GM12878 (cell line): ENCODE results near the gene PAPSS2. TPM values are rescaled to one million over a fixed set of nuclear protein-coding genes. Genes with fewer than 3 reads are reported as not detected.

ENCODE experiments used
- EED ChIP-seq: sonication (generic); IDR thresholded peaks from 2 replicates; pipeline ENCODE4 v1.6.1; 2016; ENCODE audit warnings: antibody characterized with exemption, low read depth
- ETV6 ChIP-seq, 2 experiments: fragments of 450-650 bp in 1 of 2; IDR thresholded peaks in 1 of 2; conservative IDR thresholded peaks in 1 of 2; 2 replicates each; pipeline ENCODE4 v1.6.1; 2014; ENCODE audit warnings: antibody characterized with exemption in 1 of 2, borderline replicate concordance in 1 of 2, low read depth in 1 of 2, mild to moderate bottlenecking in 1 of 2, moderate library complexity in 1 of 2
- EZH2 ChIP-seq: IDR thresholded peaks from 2 replicates; pipeline ENCODE4 v1.6.1; 2012; ENCODE audit warnings: low read depth, mild to moderate bottlenecking, control low read depth, inconsistent platforms, low read length, borderline replicate concordance; ENCODE audit not compliant: control insufficient read depth
- JUNB ChIP-seq: IDR thresholded peaks from 2 replicates; pipeline ENCODE4 v1.6.1; 2016; ENCODE audit warnings: antibody characterized with exemption, mild to moderate bottlenecking
- NFYB ChIP-seq: IDR thresholded peaks from 2 replicates; pipeline ENCODE4 v1.6.1; 2011; ENCODE audit warnings: low read depth, mild to moderate bottlenecking, low read length, improper control_type of control experiment, moderate library complexity; ENCODE audit not compliant: insufficient read depth
- NR2C1 ChIP-seq: fragments of 450-650 bp; IDR thresholded peaks from 2 replicates; pipeline ENCODE4 v1.6.1; 2017; ENCODE audit warnings: antibody characterized with exemption, mild to moderate bottlenecking, moderate library complexity
- PAX5 ChIP-seq: IDR thresholded peaks from 2 replicates; pipeline ENCODE4 v1.6.1; 2011; ENCODE audit warnings: low read depth, low read length, borderline replicate concordance
- RUNX3 ChIP-seq: IDR thresholded peaks from 2 replicates; pipeline ENCODE4 v1.6.1; 2012; ENCODE audit warnings: low read length, inconsistent platforms
- SMC3 ChIP-seq: IDR thresholded peaks from 2 replicates; pipeline ENCODE4 v1.6.1; 2011; ENCODE audit warnings: low read length, improper control_type of control experiment, borderline replicate concordance
- SP1 ChIP-seq: IDR thresholded peaks from one replicate; pipeline ENCODE4 v1.6.1; 2011; ENCODE audit warnings: low read depth, low read length
- TAF1 ChIP-seq: IDR thresholded peaks from 2 replicates; pipeline ENCODE4 v1.6.1; 2011; ENCODE audit warnings: mild to moderate bottlenecking, low read depth, low read length, borderline replicate concordance
- polyA plus RNA-seq, 11 experiments: library from polyadenylated mRNA; depleted of rRNA in 4 of 11; unstranded in 6 of 11; stranded (reverse) in 5 of 11; fragments of >200 nt; fragmentation: Nextera tagmentation in 4 of 11; fragmentation: Illumina TruSeq in 1 of 11; extraction: Ambion mirVana in 4 of 11; extraction: Trizol in 1 of 11; gene quantifications; 1 replicate in 1 of 11; 2 replicates in 10 of 11; pipeline versions ENCODE4 v1.2.1 to v1.2.3, GENCODE V29; 2011 to 2016; ENCODE audit warnings: inconsistent platforms in 2 of 11, missing spikeins in 2 of 11, low read depth in 1 of 11
- total RNA-seq, 4 experiments: library from RNA; depleted of rRNA in 3 of 4; stranded (reverse); fragments of >200 nt in 3 of 4; fragmentation: Illumina TruSeq in 1 of 4; extraction: Trizol in 1 of 4; gene quantifications; 2 replicates each; pipeline versions ENCODE4 v1.2.1 to v1.2.3, GENCODE V29; 2013 to 2021
- TF ChIP-seq, protein P1 (sequence below), 3 experiments: IDR thresholded peaks in 2 of 3; conservative IDR thresholded peaks in 1 of 3; 2 replicates each; pipeline ENCODE4 v1.5.1; 2011; ENCODE audit warnings: low read depth in 3 of 3, low read length in 3 of 3, mild to moderate bottlenecking in 3 of 3, control low read depth in 2 of 3, moderate library complexity in 2 of 3, inconsistent platforms in 1 of 3, mixed read lengths in 1 of 3; ENCODE audit not compliant: control insufficient read depth in 2 of 3, insufficient read depth in 1 of 3; ENCODE audit errors: extremely low read depth in 1 of 3
- TF ChIP-seq, protein P2 (sequence below): fragments of 450-650 bp; IDR thresholded peaks from 2 replicates; pipeline ENCODE4 v1.6.1; 2017; ENCODE audit warnings: mild to moderate bottlenecking, moderate library complexity
- TF ChIP-seq, protein P3 (sequence below): fragments of 150-350 bp; IDR thresholded peaks from 2 replicates; pipeline ENCODE4 v1.6.1; 2014; ENCODE audit warnings: mild to moderate bottlenecking, low read depth, low read length
- TF ChIP-seq, protein P4 (sequence below): fragments of 450-650 bp; IDR thresholded peaks from 2 replicates; pipeline ENCODE4 v1.6.1; 2017; ENCODE audit warnings: antibody characterized with exemption, mild to moderate bottlenecking, moderate library complexity

Gene PAPSS2
- total and polyA plus RNA-seq, 10 of the 15 experiments (the other 5 are each of a cell fraction or from before 2014, with no cell fraction given): 0.15 to 2.1 (median 0.37) TPM

DNA sequence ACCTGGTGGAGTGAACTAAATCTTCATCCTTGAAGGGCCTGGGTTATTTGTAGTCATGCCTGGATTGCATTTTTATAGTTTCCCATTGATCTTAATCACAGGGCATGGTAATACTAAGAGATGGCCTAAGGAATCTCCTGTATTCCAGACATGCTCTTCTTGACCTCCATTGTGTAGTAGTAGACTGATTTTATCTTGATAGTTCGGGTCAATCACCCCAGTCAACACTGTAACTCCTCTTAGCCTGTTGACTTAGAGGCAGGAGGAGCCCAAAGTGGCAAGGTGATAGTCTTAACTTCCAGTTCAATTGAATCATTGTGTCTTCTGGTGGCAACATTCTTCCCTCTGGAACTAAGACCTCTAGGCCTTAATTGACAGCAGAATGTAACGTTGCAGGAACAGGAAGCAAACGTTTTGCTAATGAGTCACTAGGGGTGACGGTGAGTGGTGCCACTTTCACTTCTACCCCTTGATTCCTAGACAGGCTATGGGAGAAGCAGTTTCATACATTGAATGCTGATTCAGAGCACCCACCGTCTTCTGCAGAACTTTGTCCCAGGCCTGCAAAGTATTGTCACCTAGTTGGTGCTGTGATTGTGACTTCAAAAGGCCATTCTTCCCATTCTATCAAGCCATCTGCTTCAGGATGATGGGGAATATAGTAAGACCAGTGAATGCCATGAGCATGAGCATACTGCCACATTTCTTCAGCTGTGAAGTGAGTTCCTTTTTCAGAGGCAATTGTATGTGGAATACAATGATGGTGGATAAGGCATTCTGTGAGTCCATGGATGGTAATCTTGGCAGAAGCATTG lies 24.0 kb upstream of the PAPSS2 start (continued):
- TF ChIP-seq, protein P1, sequence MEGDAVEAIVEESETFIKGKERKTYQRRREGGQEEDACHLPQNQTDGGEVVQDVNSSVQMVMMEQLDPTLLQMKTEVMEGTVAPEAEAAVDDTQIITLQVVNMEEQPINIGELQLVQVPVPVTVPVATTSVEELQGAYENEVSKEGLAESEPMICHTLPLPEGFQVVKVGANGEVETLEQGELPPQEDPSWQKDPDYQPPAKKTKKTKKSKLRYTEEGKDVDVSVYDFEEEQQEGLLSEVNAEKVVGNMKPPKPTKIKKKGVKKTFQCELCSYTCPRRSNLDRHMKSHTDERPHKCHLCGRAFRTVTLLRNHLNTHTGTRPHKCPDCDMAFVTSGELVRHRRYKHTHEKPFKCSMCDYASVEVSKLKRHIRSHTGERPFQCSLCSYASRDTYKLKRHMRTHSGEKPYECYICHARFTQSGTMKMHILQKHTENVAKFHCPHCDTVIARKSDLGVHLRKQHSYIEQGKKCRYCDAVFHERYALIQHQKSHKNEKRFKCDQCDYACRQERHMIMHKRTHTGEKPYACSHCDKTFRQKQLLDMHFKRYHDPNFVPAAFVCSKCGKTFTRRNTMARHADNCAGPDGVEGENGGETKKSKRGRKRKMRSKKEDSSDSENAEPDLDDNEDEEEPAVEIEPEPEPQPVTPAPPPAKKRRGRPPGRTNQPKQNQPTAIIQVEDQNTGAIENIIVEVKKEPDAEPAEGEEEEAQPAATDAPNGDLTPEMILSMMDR (IDR thresholded peaks at IDR 0.05 in 2 of 3, conservative IDR thresholded peaks at IDR 0.05 in 1 of 3; ENCODE audit: control insufficient read depth in 2 of 3, extremely low read depth in 1 of 3, insufficient read depth in 1 of 3, low read depth in 3 of 3, low read length in 3 of 3): no peak
- TF ChIP-seq, protein P2, sequence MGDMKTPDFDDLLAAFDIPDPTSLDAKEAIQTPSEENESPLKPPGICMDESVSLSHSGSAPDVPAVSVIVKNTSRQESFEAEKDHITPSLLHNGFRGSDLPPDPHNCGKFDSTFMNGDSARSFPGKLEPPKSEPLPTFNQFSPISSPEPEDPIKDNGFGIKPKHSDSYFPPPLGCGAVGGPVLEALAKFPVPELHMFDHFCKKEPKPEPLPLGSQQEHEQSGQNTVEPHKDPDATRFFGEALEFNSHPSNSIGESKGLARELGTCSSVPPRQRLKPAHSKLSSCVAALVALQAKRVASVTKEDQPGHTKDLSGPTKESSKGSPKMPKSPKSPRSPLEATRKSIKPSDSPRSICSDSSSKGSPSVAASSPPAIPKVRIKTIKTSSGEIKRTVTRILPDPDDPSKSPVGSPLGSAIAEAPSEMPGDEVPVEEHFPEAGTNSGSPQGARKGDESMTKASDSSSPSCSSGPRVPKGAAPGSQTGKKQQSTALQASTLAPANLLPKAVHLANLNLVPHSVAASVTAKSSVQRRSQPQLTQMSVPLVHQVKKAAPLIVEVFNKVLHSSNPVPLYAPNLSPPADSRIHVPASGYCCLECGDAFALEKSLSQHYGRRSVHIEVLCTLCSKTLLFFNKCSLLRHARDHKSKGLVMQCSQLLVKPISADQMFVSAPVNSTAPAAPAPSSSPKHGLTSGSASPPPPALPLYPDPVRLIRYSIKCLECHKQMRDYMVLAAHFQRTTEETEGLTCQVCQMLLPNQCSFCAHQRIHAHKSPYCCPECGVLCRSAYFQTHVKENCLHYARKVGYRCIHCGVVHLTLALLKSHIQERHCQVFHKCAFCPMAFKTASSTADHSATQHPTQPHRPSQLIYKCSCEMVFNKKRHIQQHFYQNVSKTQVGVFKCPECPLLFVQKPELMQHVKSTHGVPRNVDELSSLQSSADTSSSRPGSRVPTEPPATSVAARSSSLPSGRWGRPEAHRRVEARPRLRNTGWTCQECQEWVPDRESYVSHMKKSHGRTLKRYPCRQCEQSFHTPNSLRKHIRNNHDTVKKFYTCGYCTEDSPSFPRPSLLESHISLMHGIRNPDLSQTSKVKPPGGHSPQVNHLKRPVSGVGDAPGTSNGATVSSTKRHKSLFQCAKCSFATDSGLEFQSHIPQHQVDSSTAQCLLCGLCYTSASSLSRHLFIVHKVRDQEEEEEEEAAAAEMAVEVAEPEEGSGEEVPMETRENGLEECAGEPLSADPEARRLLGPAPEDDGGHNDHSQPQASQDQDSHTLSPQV: no peak
- TF ChIP-seq TAF1: no peak
- TF ChIP-seq, protein P3, sequence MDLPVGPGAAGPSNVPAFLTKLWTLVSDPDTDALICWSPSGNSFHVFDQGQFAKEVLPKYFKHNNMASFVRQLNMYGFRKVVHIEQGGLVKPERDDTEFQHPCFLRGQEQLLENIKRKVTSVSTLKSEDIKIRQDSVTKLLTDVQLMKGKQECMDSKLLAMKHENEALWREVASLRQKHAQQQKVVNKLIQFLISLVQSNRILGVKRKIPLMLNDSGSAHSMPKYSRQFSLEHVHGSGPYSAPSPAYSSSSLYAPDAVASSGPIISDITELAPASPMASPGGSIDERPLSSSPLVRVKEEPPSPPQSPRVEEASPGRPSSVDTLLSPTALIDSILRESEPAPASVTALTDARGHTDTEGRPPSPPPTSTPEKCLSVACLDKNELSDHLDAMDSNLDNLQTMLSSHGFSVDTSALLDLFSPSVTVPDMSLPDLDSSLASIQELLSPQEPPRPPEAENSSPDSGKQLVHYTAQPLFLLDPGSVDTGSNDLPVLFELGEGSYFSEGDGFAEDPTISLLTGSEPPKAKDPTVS: no peak
- no peak for TF ChIP-seq EZH2
- TF ChIP-seq EED: 0 out of 2 replicates have a peak, but pooled peaks have one; percentile 14
- TF ChIP-seq NR2C1: no peak
- no peak for TF ChIP-seq JUNB
- TF ChIP-seq SMC3: no peak
- TF ChIP-seq NFYB: no peak
- no peak for TF ChIP-seq PAX5
- TF ChIP-seq RUNX3: no peak
- TF ChIP-seq ETV6 (conservative IDR thresholded peaks at IDR 0.05 in 1 of 2, IDR thresholded peaks at IDR 0.05 in 1 of 2; ENCODE audit: borderline replicate concordance in 1 of 2, low read depth in 1 of 2): no peak
- TF ChIP-seq, protein P4, sequence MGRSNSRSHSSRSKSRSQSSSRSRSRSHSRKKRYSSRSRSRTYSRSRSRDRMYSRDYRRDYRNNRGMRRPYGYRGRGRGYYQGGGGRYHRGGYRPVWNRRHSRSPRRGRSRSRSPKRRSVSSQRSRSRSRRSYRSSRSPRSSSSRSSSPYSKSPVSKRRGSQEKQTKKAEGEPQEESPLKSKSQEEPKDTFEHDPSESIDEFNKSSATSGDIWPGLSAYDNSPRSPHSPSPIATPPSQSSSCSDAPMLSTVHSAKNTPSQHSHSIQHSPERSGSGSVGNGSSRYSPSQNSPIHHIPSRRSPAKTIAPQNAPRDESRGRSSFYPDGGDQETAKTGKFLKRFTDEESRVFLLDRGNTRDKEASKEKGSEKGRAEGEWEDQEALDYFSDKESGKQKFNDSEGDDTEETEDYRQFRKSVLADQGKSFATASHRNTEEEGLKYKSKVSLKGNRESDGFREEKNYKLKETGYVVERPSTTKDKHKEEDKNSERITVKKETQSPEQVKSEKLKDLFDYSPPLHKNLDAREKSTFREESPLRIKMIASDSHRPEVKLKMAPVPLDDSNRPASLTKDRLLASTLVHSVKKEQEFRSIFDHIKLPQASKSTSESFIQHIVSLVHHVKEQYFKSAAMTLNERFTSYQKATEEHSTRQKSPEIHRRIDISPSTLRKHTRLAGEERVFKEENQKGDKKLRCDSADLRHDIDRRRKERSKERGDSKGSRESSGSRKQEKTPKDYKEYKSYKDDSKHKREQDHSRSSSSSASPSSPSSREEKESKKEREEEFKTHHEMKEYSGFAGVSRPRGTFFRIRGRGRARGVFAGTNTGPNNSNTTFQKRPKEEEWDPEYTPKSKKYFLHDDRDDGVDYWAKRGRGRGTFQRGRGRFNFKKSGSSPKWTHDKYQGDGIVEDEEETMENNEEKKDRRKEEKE: no peak
- TF ChIP-seq SP1: no peak
